UCSD-AML1 (cell line): ENCODE data around the gene ACAP2.
"Not testable (repeated sequence)": the region's sequence is repeated elsewhere in the genome, so short reads cannot be mapped to it uniquely, and the experiment has no call there.

ENCODE experiments used
- DNase-seq: peaks from one replicate; lab custom pipeline; 2025; ENCODE audit not compliant: unreplicated experiment; lab: John Stamatoyannopoulos, UW

The ACAP2 gene

GRCh38 chr3:195445885-195446284 lies 3.1 kb upstream of the ACAP2 start:
- no peak for DNase-seq

GRCh38 chr3:195443391-195443989 lies 670 bp upstream of the ACAP2 start:
- no peak for DNase-seq

GRCh38 chr3:195441992-195442572 lies 738 bp downstream of the ACAP2 start:
- DNase-seq = peak; percentile 76

GRCh38 chr3:195441476-195441991 lies 1.3 kb downstream of the ACAP2 start:
- DNase-seq = no peak

- DNase-seq = no peak
These were observed 1.8 kb downstream of the ACAP2 start for GRCh38 chr3:195441051-195441450.

- DNase-seq = no peak
These were observed 2.4 kb downstream of the ACAP2 start for GRCh38 chr3:195440379-195440778.

GRCh38 chr3:195438371-195438770 lies 4.4 kb downstream of the ACAP2 start:
- no peak for DNase-seq

GRCh38 chr3:195425849-195426248 lies 17.0 kb downstream of the ACAP2 start:
- DNase-seq = no peak

- DNase-seq = no peak
These were observed 19.0 kb downstream of the ACAP2 start for GRCh38 chr3:195423818-195424217.

- no peak for DNase-seq
These were observed 21.4 kb downstream of the ACAP2 start for GRCh38 chr3:195421400-195421799.

GRCh38 chr3:195416795-195417194 lies 26.0 kb downstream of the ACAP2 start:
- no peak for DNase-seq

GRCh38 chr3:195411836-195412235 lies 31.0 kb downstream of the ACAP2 start:
- no peak for DNase-seq

GRCh38 chr3:195410546-195410945 lies 32.3 kb downstream of the ACAP2 start:
- DNase-seq = no peak

- no peak for DNase-seq
These were observed 35.0 kb downstream of the ACAP2 start for GRCh38 chr3:195407531-195408409.

GRCh38 chr3:195405651-195406050 lies 37.2 kb downstream of the ACAP2 start:
- DNase-seq = no peak

GRCh38 chr3:195403841-195404408 lies 38.9 kb downstream of the ACAP2 start:
- DNase-seq = no peak

GRCh38 chr3:195403244-195403643 lies 39.6 kb downstream of the ACAP2 start:
- DNase-seq = no peak

GRCh38 chr3:195401943-195402342 lies 40.9 kb downstream of the ACAP2 start:
- DNase-seq = no peak

GRCh38 chr3:195398460-195398859 lies 44.4 kb downstream of the ACAP2 start:
- not testable (repeated sequence) for DNase-seq

- DNase-seq = no peak
These were observed 45.3 kb downstream of the ACAP2 start for GRCh38 chr3:195397524-195397923.

GRCh38 chr3:195395208-195395816 lies 47.5 kb downstream of the ACAP2 start:
- DNase-seq = no peak
